ENCODE measurements around the gene CPNE1. TPM values are rescaled to one million over a fixed set of nuclear protein-coding genes. Genes with fewer than 3 reads are reported as not detected.
A peak's percentile ranks its signal among the peaks of the same experiment; 100 is the strongest.

Gene CPNE1
- total RNA-seq, 1 experiment from 2014 or later: 333 TPM

GRCh38 chr20:35702824-35703695 is 38.4 kb upstream of the CPNE1 start:
- peaks cover 27% of the 10 kb centered on the region for H4K20me1 ChIP-seq (ENCODE audit: insufficient read depth)
- no peak overlapping the region for H3K4me2 ChIP-seq (ENCODE audit: low read length)
- ATAC-seq: no peak
- DNase-seq (ENCODE audit: low read depth, low spot score): no peak
- H3K9ac ChIP-seq (ENCODE audit: low read length): no peak overlapping the region
- H2AFZ ChIP-seq (ENCODE audit: low read depth, low read length, poor library complexity, severe bottlenecking): no peak overlapping the region
- peaks cover 76% of the 10 kb centered on the region for H3K79me2 ChIP-seq (ENCODE audit: insufficient read depth, low read length)
- no peaks in the 10 kb centered on the region for H3K9me2 ChIP-seq (ENCODE audit: insufficient read depth)
- no peak for TF ChIP-seq JUND (IDR thresholded peaks at IDR 0.05)
- no peak for TF ChIP-seq ZNF274 (IDR thresholded peaks at IDR 0.05; ENCODE audit: low read depth, low read length)
- TF ChIP-seq TCF7L2 (IDR thresholded peaks at IDR 0.05; ENCODE audit: borderline replicate concordance, extremely low read depth, insufficient read depth, insufficient read length): no peak
- no peak for TF ChIP-seq CBX3 (IDR thresholded peaks at IDR 0.05; ENCODE audit: low read depth)
- TF ChIP-seq RAD21 (IDR thresholded peaks at IDR 0.05; ENCODE audit: low read depth): no peak
- no peak for TF ChIP-seq FOSL1 (IDR thresholded peaks at IDR 0.05; ENCODE audit: low read depth)
- TF ChIP-seq ELF1 (IDR thresholded peaks at IDR 0.05; ENCODE audit: borderline replicate concordance, low read depth): no peak
- TF ChIP-seq, protein P1, sequence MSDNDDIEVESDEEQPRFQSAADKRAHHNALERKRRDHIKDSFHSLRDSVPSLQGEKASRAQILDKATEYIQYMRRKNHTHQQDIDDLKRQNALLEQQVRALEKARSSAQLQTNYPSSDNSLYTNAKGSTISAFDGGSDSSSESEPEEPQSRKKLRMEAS (IDR thresholded peaks at IDR 0.05): no peak
- TF ChIP-seq POLR2AphosphoS5 (IDR thresholded peaks at IDR 0.05; ENCODE audit: low read depth, low read length): no peak
- TF ChIP-seq, protein P2, sequence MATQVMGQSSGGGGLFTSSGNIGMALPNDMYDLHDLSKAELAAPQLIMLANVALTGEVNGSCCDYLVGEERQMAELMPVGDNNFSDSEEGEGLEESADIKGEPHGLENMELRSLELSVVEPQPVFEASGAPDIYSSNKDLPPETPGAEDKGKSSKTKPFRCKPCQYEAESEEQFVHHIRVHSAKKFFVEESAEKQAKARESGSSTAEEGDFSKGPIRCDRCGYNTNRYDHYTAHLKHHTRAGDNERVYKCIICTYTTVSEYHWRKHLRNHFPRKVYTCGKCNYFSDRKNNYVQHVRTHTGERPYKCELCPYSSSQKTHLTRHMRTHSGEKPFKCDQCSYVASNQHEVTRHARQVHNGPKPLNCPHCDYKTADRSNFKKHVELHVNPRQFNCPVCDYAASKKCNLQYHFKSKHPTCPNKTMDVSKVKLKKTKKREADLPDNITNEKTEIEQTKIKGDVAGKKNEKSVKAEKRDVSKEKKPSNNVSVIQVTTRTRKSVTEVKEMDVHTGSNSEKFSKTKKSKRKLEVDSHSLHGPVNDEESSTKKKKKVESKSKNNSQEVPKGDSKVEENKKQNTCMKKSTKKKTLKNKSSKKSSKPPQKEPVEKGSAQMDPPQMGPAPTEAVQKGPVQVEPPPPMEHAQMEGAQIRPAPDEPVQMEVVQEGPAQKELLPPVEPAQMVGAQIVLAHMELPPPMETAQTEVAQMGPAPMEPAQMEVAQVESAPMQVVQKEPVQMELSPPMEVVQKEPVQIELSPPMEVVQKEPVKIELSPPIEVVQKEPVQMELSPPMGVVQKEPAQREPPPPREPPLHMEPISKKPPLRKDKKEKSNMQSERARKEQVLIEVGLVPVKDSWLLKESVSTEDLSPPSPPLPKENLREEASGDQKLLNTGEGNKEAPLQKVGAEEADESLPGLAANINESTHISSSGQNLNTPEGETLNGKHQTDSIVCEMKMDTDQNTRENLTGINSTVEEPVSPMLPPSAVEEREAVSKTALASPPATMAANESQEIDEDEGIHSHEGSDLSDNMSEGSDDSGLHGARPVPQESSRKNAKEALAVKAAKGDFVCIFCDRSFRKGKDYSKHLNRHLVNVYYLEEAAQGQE (IDR thresholded peaks at IDR 0.05; ENCODE audit: low read depth): no peak
- intact Hi-C loops (cut with micrococcal nuclease): no loop called here
- ChIA-PET POLR2A (no interaction called here), CTCF (interaction anchor here (0.6 kb wide), 1 partner anchor 31 kb away, joined by 3 read pairs; no protein-coding TSS in a partner anchor), RAD21 (ENCODE audit: low non-redundant PET in 1 of 2, low total read pairs in 2 of 2, uncharacterized antibody in 2 of 2, unreplicated experiment in 2 of 2) (no interaction called here)
- no peaks in the 10 kb centered on the region for H3K27me3 ChIP-seq (ENCODE audit: insufficient read depth, low read length)
- peak overlapping the region; percentile 5; the same call in 1 of the 2 replicates for H3K27ac ChIP-seq (ENCODE audit: low read depth, low read length)
- no peak overlapping the region for H3K4me3 ChIP-seq (replicated peaks in 1 of 2; ENCODE audit: low read depth in 1 of 2, low read length in 2 of 2)
- peaks cover 43 to 51% of the 10 kb centered on the region in 2 experiments; a peak in 3 of 4 replicates for H3K36me3 ChIP-seq (ENCODE audit: control insufficient read depth in 1 of 2, insufficient read depth in 2 of 2, low read length in 2 of 2)
- no TSS peak for BruUV-seq (replicated peaks)
- H3K9me3 ChIP-seq (ENCODE audit: control insufficient read depth in 1 of 2, insufficient read depth in 1 of 2, low read depth in 1 of 2, low read length in 2 of 2): no peaks in the 10 kb centered on the region
- H3K4me1 ChIP-seq (ENCODE audit: control insufficient read depth in 1 of 2, insufficient read depth in 2 of 2, low read length in 2 of 2): peaks cover 4 to 18% of the 10 kb centered on the region in 2 experiments

Data from HCT116 (cell line).